IPS DF 19.7 (cell line): ENCODE results near the gene RAB24.
"Not testable (repeated sequence)": the region's sequence is repeated elsewhere in the genome, so short reads cannot be mapped to it uniquely, and the experiment has no call there.

Source experiments
- DNase-seq: peaks from one replicate; pipeline ENCODE4 v3.0.0-alpha.2; 2013; ENCODE audit warnings: low read depth, low spot score

Gene RAB24

GRCh38 chr5:177296581-177296980 is 6.9 kb downstream of the RAB24 start:
- no peak for DNase-seq

GRCh38 chr5:177295924-177296323 is 7.6 kb downstream of the RAB24 start:
- DNase-seq = no peak

GRCh38 chr5:177294632-177295031 is 8.9 kb downstream of the RAB24 start:
- no peak for DNase-seq

- no peak for DNase-seq
These were observed 9.5 kb downstream of the RAB24 start for GRCh38 chr5:177293819-177294581.

GRCh38 chr5:177291735-177292134 is 11.8 kb downstream of the RAB24 start:
- no peak for DNase-seq

- no peak for DNase-seq
These were observed 12.5 kb downstream of the RAB24 start for GRCh38 chr5:177290816-177291596.

GRCh38 chr5:177288191-177288590 is 15.3 kb downstream of the RAB24 start:
- DNase-seq = no peak

GRCh38 chr5:177276886-177277285 is 26.6 kb downstream of the RAB24 start:
- DNase-seq = no peak

GRCh38 chr5:177275883-177276282 is 27.6 kb downstream of the RAB24 start:
- DNase-seq = no peak

- DNase-seq = no peak
These were observed 32.4 kb downstream of the RAB24 start for GRCh38 chr5:177271113-177271512.

GRCh38 chr5:177270653-177271052 is 32.9 kb downstream of the RAB24 start:
- DNase-seq = no peak

GRCh38 chr5:177269976-177270375 is 33.5 kb downstream of the RAB24 start:
- DNase-seq = no peak

GRCh38 chr5:177269232-177269895 is 34.2 kb downstream of the RAB24 start:
- DNase-seq = no peak

- no peak for DNase-seq
These were observed 38.1 kb downstream of the RAB24 start for GRCh38 chr5:177265395-177265794.

GRCh38 chr5:177264178-177264577 is 39.3 kb downstream of the RAB24 start:
- no peak for DNase-seq

GRCh38 chr5:177261510-177261909 is 42.0 kb downstream of the RAB24 start:
- no peak for DNase-seq

GRCh38 chr5:177260961-177261360 is 42.6 kb downstream of the RAB24 start:
- no peak for DNase-seq

- not testable (repeated sequence) for DNase-seq
These were observed 44.8 kb downstream of the RAB24 start for GRCh38 chr5:177258711-177259110.

GRCh38 chr5:177256296-177256695 is 47.2 kb downstream of the RAB24 start:
- DNase-seq = no peak

GRCh38 chr5:177253252-177253651 is 50.3 kb downstream of the RAB24 start:
- DNase-seq = no peak
